GM12891 (cell line): Measurements from ENCODE around the gene IP6K3.

ENCODE experiments used
- PAX5 ChIP-seq: IDR thresholded peaks from 2 replicates; pipeline ENCODE4 v1.6.1; 2011; ENCODE audit warnings: low read length, moderate library complexity, mild to moderate bottlenecking; ENCODE audit not compliant: insufficient read depth, severe bottlenecking
- POLR2A ChIP-seq: IDR thresholded peaks from 2 replicates; pipeline ENCODE4 v1.6.1; 2011; ENCODE audit warnings: low read depth, low read length, control low read depth
- POLR2AphosphoS5 ChIP-seq: IDR thresholded peaks from 2 replicates; pipeline ENCODE4 v1.6.1; 2011; ENCODE audit warnings: low read depth, low read length, control low read depth
- POU2F2 ChIP-seq: IDR thresholded peaks from 2 replicates; pipeline ENCODE4 v1.6.1; 2011; ENCODE audit warnings: low read depth, mild to moderate bottlenecking, control low read depth, low read length, moderate library complexity
- SPI1 ChIP-seq: IDR thresholded peaks from 2 replicates; pipeline ENCODE4 v1.6.1; 2011; ENCODE audit warnings: low read depth, low read length, control low read depth
- TAF1 ChIP-seq: IDR thresholded peaks from 2 replicates; pipeline ENCODE4 v1.6.1; 2011; ENCODE audit warnings: low read depth, low read length, control low read depth

DNA sequence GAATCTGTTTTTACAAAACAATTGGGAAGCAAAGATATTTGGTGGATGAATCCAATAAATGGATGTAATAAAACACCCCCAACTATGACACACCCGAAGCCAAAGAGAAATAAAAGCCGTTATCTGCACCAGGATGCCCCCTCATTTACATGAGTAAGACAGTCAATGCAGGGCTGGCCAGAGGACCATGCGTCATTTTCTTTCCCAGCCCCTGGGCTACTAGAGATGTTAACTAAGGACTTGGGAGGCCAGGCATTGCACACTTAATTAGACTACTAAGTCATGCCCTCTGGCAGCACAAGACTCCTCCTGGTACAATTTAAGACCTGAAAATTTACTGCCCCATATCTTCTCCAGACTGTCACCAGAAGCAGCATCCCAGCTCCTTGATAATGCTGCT lies 39.1 kb upstream of the IP6K3 start:
- no peak for TF ChIP-seq POLR2A
- TF ChIP-seq PAX5, result no peak
- no peak for TF ChIP-seq POLR2AphosphoS5
- no peak for TF ChIP-seq SPI1
- TF ChIP-seq TAF1, result no peak
- TF ChIP-seq POU2F2, result no peak
